NCI-H748 (cell line): ENCODE results near the gene BAIAP2L1.
A peak's percentile ranks its signal among the peaks of the same experiment; 100 is the strongest.
"Not testable (repeated sequence)": the region's sequence is repeated elsewhere in the genome, so short reads cannot be mapped to it uniquely, and the experiment has no call there.

Experiments used
- DNase-seq: peaks from one replicate; lab custom pipeline; 2025; ENCODE audit not compliant: unreplicated experiment; lab: John Stamatoyannopoulos, UW

Gene BAIAP2L1, protein sequence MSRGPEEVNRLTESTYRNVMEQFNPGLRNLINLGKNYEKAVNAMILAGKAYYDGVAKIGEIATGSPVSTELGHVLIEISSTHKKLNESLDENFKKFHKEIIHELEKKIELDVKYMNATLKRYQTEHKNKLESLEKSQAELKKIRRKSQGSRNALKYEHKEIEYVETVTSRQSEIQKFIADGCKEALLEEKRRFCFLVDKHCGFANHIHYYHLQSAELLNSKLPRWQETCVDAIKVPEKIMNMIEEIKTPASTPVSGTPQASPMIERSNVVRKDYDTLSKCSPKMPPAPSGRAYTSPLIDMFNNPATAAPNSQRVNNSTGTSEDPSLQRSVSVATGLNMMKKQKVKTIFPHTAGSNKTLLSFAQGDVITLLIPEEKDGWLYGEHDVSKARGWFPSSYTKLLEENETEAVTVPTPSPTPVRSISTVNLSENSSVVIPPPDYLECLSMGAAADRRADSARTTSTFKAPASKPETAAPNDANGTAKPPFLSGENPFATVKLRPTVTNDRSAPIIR

DNA sequence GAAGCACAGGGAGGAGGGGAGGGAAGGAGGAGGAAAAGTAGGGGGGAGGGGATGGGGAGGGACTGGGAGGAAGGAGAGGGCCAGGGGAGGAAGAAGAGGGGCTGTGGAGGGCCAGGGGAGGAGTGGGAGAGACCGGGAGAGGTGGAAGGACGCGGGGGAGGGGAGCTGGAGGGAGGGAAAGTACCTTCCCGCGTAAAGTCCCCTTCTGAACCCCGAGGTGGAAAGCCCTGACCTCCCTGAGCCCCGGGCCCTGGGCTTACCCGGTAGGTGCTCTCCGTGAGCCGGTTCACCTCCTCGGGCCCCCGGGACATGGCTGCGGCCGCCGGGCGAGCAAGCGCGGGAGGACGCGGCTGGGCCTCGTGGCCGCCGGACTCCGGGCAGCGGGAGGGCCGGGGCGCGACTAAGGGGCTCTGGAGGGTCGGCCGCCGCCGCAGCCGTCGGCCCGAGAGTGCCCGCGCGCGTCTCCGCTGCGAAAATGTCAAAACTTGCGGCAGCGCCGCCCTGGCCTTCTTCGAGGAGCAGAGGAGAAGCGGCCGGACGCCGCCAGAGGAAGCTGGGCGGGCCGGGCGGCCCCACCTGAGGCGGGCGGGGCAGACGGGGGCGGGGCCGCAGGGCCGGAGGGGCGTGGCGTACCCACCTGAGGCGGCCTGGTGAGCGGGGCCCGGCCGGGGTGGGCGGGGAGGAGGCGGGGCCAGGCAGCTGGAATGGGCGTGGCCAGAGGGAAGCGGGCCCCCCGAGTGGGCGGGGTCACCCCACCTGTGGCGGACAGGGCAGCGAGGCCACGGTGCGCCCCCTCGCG is at the start of gene BAIAP2L1:
Gene BAIAP2L1 (minus strand): TSS at position 549 of the 799 bp plus-strand sequence. CDS start 238 bp downstream, at position 311.
- peak; percentile 92 for DNase-seq

DNA sequence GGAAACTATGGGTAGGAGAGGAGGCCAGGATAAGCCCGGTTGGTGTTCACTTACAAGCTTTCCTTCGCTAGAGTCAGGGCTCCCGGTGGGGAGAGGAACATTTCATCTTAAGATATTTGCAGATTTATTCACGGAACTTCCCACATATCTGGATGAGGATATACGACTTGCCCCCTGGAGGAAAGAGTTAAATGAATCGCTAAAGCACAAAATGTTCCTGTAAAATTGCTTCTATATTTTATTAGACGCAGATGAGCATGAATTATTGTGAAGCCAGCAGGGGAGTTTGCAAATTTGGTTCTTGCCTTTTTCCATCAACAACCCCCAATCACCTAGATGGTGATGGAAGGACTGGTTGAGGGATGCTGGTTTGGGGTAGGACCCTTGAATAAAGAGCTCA is 47.9 kb upstream of the BAIAP2L1 start:
- DNase-seq = no peak

DNA sequence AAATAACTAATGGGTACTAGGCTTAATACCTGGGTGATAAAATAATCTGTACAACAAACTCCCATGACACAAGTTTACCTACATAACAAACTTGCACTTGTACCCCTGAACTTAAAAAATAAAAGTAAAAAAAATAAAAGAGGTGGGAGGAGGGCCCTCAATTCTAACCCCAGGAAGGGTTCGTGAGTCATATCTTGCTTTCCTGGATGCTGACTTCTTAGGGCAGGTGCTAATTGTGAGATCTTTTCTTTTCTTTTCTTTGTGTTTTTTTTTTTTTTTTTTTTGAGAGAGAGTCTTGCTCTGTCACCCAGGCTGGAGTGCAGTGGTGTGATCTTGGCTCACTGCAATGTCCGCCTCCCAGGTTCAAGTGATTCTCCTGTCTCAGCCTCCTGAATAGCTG is 40.1 kb upstream of the BAIAP2L1 start:
- DNase-seq = not testable (repeated sequence)

DNA sequence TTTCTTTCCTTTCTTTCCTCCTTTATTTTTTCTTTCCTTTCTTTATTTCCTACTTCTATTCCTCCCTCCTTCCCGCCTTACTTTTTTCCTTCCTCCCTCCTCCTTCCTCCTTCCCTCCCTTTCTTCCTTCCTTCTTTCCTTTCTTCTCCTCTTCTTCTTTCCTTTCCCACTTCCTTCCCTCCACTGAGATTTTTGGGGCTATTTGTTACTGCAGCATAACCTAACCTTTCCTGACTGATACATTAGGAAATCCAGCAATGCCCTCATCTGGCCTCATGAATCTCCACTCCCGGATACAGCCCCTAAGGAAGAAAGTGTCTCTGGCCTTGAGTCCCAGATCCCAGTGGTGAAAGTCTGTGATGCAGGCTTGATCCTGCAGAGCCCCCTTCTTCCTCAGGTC is 38.6 kb upstream of the BAIAP2L1 start:
- DNase-seq = no peak

DNA sequence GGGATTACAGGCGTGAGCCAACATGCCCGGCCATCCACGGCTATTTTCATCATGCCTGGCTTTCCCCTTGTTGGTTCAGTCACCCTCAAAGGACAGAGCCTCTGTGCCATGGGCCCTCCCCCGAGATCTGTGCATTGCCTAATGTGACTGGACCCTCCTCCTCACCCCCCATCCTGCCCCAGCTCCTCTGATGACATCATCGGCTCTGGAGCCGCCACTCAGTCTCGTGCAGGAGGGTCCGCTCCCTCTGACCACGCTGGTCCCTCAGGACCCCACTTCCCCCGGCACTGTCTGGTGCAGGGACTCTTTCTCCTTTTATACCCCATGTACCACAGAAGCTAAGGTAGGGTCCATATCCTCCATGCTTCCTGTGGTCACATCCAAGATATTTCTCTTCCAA is 33.2 kb upstream of the BAIAP2L1 start:
- no peak for DNase-seq

DNA sequence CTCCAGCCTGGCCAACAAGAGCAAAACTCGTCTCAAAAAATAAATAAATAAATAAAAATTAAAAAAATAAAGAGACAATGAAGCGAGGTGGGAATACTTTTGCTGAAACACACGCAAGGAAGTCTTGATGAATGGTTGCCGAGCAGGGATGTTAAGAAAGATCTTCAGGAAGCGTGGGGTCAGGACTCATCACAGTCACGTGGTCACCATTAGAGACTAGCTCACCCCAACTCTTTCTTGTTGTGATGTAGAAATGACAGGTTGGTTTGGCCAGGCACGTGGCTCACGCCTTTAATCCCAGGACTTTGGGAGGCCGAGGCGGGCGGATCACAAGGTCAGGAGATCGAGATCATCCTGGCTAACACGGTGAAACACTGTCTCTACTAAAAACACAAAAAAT is 28.9 kb upstream of the BAIAP2L1 start:
- DNase-seq = no peak

DNA sequence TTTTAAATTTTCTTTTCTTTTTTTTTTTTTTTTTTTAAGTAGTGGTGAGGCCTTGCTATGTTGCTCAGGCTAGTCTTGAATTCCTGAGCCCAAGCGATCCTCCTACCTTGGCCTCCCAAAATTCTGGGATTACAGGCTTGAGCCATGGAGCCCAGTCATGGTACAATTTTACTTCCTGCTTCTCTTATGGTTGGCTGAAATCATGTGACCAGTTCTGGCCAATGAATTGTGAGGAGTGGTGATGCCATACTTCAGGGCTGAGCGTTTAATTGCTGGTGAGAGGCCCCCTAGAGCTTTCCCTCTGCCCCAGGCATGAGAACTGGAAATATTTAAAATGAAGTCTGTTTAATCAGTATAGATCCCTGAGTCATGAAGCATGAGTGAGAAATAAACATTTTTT is 22.2 kb upstream of the BAIAP2L1 start:
- peak; percentile 39 for DNase-seq

DNA sequence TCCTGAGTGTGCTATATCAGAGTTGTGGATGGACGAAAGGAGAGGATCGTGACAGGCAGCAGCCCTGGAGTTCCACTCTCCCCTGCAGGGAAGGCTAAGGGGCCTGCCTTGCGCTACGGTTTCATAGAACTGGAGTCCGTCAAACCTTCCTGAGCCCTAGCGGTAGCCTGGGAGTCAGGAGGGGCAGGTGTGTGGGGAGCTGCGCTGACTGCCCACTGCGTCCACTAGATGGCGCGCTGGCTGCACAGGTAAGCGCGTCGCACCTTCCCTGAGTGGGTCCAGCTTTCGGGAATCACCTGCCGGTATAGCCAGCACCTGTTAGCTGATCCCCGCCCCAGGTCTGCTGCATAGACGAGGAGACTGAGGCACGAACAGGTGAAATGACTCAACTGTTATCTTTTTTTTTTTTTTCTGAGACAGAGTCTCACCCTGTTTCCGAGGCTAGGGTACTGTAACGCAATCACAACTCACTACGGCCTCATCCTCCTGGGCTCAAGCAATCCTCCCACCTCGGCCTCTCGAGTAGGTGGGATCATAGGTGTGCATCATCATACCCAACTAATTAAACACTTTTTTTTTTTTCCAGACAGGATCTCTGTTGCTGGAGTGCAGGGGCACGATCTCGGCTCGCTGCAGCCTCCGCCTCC is 20.2 kb upstream of the BAIAP2L1 start:
- DNase-seq = peak; percentile 92

DNA sequence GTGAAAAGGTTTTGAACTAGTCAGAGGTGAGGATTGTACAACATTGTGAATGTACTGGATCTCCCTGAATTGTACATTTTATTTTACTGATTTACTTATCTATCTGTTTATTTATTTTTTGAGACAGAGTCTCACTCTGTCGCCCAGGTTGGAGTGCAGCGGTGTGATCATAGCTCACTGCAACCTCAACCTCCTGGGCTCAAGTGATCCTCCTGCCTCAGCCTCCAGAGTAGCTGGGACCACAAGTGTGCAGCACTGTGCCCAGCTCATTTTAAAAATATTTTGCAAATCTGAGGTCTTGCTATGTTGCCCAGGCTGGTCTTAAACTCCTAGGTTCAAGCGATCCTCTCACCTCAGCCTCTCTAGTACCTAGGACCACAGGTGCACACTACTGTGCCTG is 19.1 kb upstream of the BAIAP2L1 start:
- DNase-seq = not testable (repeated sequence)

DNA sequence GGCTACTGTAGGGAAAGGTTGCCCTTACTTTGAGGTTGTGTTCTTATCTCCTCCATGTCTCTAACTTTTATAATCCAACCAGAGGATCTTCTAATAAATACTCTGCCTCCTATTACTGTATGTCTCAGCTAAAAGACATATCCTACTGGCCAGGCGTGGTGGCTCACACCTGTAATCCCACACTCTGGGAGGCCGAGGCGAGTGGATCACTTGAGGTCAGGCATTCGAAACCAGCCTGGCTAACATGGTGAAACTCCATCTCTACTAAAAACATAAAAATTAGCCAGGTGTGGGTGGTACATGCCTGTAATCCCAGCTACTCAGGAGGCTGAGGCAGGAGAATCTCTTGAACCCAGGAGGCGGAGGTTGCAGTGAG is 18.4 kb upstream of the BAIAP2L1 start:
- DNase-seq = not testable (repeated sequence)

DNA sequence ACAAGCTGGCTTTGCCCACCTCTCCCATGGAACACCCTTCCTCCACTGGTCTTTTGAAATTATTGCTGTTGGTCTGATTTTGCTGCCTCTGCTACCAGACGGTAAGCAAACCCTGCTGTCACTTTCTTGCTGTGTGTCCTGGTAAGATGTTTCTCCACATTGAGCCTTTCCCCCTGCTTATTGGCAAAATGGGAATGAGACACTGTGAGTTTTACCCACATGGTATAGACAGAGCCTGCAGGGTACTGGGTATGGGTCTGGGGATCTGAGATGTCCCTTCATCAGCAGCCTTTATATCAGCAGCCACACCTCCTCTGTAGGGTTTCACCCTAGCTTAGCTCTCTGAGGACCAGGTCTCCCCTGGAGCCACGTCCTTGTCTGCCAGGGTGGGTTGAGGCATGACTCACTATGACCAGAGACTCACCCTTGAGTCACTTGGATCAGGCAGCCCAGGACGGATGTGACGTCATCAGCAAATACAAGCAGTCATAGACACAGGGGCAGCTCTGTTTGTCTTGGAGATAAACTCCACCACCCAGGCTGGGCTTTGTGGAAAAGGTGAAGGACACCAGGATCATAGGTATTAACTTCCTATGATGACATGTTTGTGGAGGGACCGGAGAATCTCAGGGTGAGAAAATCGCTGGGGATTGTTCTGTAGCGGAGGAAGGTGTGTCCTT is 17.9 kb upstream of the BAIAP2L1 start:
- peak; percentile 29 for DNase-seq

DNA sequence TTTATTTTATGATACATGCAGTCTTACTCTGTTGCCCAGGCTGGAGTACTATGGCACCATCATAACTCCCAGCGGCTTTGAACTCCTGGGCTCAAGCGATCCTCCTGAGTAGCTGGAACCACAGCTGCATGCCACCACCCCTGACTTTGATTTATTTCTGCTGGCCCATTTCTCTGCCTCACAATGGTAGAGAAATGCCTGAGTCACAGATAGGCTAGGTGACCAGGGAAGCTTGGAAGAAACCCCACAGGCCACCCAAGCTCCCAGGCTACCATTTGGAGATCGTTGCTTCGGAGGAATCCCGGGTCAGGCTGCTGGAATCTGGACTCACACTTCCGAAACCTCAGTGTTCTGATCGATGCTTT is 17.4 kb upstream of the BAIAP2L1 start:
- DNase-seq = no peak

DNA sequence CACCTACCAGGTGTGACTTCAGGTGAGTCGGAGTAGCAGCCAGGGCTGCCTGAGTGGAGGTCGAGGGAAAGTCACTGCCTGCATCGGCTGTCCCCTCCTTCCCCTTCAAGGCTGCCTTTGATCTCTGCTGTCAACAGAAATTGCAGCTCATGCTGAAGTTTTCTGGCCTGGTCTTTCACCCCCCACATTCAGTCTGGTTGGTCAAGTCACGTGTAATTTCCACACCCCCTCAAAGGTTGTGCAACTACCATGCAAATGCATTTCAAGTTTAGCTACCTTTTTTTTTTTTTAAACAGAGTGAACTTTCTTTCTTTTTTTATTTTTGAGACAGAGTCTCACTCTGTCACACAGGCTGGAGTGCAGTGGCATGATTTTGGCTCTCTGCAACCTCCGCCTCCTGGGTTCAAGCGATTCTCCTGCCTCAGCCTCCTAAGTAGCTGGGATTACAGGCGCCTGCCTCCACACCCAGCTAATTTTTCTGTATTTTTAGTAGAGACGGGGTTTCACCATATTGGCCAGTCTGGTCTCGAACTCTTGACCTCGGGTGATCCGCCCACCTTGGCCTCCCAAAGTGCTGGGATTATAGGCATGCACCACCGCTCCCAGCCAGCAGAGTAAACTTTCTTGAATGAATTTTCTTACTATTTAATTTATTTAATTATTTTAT is 16.8 kb upstream of the BAIAP2L1 start:
- not testable (repeated sequence) for DNase-seq

DNA sequence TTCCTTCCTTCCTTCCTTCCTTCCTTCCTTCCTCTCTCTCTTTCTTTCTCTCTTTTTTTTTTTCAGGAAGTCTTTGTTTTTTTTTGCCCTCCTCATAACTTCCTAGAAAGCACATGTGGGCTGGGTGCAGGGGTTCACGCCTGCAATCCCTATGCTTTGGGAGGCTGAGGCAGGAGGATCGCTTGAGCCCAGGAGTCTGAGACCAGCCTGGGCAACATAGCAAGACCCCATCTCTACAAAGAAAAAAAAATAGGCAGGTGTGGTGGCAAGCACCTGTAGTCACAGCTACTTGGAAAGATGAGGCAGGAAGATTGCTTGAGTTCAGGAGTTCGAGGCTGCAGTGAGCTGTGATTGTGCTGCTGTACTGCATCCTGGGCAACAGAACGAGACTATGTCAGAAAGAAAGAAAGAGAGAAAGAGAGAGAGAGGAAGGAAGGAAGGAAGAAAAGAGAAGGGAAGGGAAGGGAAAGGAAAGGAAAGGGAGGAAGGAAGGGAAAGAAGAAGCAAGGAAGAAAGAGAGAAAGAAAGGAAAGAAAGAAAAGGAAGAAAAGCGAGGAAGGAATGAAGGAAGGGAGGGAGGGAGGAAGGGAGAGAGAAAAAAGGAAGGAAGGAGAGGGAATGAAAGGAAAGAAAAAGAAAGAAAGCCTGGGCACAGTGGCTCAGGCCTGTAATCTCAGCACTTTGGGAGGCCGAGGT is 13.5 kb upstream of the BAIAP2L1 start:
- DNase-seq = no peak

DNA sequence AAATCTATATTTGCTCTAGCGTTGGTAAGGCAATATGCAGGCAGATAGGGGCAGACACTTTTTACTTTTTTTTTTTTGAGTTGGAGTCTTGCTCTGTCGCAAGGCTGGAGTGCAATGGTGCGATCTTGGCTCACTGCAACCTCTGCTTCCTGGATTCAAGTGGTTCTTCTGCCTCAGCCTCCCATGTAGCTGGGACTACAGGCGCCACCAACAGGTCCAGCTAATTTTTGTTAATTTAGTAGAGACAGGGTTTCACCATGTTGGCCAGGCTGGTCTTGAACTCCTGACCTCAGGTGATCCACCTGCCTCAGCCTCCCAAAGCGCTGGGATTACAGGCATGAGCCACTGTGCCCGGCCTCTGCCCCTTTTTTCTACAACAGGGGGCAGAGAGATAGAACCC is 12.8 kb upstream of the BAIAP2L1 start:
- not testable (repeated sequence) for DNase-seq

DNA sequence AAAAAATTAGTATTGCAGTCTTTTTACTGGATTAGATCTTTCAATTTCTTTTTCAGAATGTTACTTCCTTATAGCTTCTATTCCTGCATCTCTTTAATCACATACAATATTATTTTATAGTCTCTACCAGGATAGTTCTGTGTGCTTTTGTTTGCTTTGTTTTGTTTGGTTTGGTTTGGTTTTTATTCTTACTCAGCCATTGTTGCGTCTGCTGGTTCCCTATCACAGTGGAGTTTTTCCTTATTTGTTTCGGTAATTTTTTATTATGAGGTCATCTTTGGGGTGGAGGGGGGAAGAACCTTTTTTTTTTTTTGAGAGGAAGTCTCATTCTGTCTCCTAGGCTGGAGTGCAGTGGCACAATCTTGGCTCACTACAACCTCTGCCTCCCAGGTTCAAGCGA is 9.0 kb upstream of the BAIAP2L1 start:
- DNase-seq = no peak

DNA sequence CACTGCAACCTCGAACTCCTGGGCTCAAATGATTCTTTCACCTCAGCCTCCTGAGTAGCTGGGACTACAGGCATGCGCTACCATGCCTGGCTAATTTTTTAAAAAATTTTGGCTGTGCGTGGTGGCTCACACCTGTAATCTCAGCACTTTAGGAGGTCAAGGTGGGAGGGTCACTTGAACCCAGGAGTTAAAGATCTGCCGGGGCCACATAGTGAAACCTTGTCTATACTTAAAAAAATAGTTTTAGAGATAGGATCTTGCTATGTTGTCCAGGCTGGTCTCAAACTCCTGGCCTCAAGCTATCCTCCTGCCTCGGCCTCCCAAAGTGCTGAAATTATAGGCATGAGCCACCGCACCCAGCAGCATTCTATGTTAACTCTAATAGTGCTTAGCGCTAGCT is 7.3 kb upstream of the BAIAP2L1 start:
- DNase-seq = not testable (repeated sequence)

DNA sequence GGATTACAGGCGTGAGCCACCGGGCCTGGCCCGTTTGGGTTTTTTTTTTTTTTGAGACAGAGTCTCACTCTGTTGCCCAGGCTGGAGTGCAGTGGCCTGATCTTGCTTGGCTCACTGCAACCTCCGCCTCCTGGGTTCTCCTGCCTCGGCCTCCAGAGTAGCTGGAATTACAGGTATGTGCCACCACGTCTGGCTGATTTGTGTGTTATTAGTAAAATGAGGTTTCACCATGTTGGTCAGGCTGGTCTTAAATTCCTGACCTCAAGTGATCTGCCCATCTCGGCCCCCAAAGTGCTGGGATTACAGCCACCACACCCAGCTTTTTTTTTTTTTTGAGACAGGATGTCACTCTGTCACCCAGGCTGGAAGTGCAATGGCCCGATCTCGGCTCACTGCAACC is 5.9 kb upstream of the BAIAP2L1 start:
- DNase-seq = no peak

DNA sequence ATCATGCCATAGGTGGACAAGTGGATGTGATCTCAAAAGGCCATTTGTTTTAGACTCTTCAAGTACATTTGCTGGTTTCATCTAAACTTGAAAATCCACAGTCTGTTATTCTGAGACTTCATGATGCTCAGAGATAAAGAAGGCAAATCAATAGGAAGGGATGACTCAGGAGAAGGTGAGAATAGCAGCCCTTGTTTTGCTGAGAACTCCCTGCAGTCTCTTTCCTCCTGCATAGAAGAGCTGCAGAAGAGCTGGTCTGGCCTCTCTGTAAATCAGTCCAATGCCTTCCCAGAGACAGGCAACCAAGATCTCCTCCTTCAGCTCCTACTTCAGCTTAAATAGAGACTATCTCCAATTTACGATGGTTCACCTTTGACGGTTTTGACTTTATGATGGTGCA is 4.0 kb upstream of the BAIAP2L1 start:
- DNase-seq = no peak
